GM19240 (cell line): ENCODE data around the gene PANK4.
"Not testable (repeated sequence)": the region's sequence is repeated elsewhere in the genome, so short reads cannot be mapped to it uniquely, and the experiment has no call there.

Experiments used
- DNase-seq: peaks from one replicate; pipeline ENCODE4 v3.0.0; 2011; ENCODE audit warnings: low spot score; ENCODE audit not compliant: insufficient read length

The PANK4 gene

DNA sequence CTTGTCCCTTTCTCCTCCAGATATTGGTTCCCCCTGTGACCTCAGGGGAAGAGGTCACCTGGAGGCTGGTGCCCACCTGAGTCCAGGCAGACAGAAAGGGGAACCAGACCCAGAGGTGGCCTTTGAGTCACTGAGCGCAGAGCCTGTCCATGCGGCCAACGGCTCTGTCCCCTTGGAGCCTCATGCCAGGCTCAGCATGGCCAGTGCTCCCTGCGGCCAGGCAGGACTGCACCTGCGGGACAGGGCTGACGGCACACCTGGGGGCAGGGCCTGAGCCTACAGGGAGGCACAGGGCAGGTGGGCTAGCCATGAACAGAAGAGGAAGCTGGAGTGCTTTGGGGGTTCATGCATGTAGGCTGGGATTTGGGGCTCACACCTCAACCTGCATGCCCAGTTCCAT lies 32.5 kb upstream of the PANK4 start:
- DNase-seq = no peak

DNA sequence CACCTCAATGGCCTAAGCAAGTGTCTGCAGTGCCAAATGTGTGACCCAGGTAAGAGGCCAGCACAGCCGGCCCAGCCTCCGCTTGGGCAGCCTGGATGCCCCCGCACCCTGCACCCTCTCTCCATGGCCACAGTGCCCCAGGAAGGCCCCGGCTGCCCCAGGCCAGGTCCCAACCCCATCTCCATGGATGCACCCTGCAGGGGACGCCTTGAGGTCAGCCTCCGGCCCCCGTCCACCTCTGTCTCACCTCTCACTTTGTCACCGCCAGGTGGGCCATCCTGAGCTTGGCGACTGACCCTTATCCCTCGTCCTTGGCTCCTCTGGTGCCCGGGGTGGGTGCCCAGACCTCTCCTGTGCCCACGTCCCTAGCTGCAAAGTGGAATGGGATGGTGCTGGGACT lies 32.0 kb upstream of the PANK4 start:
- no peak for DNase-seq

DNA sequence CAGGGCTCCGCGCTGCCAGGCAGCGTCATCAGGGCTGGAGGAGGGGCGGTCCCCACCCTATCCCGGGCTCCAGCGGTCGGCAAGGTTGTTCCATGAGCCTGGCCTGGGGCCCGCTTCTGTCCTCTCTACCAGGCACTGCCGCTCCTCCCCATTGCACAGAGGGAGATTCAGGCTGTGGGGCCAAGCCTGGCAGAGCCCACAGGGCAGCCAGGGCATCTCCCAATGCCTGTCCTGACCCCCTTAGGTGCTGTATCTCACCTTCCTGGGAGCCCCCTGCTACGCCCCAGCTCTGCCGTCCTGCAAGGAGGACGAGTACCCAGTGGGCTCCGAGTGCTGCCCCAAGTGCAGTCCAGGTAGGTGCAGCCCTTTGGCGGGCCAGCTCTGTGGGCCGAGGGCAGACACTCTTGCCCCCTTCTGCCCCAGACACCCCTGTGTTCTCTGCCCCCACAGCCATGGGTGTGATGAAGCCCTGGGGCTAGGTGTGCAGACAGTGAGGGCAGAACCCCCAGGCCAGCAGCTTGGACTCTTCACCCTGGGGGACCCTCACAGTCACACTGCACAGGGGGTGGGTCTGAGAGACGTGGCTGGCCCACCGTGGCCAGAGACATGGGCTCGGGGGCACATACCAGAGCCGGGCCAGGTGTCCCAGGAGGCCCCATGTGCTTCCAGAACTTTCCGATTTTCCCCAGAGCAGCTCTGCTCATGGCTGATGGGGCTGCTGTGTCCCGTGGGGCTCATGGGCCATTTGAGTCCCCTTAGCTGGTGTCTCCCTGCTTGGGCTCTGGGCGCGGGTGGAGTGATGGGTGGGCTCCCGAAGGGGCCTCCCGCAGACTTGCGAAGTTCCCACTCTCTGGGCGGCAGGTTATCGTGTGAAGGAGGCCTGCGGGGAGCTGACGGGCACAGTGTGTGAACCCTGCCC lies 31.3 kb upstream of the PANK4 start:
- no peak for DNase-seq

DNA sequence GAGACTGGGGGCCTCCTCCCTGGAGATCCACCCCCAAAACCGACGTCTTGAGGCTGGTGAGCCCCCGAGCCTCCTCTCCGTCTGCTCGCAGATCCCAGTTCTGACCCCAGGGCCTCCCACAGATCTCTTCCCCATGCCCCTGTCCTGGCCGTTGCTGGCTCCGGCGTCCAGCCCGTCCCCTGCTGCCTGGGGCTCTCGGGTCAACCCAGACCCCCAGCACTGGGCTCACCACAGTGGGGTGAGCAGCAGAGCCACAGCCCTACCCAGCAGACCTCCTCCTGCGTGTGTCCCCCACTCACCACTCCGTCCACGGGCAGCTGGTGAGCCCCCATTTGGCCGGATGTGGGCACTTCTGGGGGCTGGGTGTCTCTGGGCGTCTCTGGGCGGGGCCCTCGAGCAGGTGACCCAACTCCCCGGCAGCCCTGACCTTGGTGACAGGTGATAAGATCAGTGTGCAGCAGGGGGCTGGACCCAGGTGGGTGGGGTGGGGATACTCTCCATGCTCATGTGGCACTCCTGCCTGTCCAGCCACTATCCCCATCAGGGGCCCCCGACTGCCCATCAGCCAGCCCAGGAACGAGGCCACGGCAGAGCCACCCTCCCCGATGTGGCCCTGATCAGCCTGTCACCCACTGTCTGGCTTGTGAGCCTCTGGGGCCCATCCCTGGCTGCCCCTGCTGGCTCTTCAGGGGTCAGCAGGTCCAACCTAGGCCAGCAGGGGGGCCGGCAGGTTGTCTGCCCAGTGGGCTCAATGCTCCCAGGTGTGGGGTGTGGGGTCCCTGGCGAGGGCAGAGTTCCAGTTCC lies 30.5 kb upstream of the PANK4 start:
- DNase-seq = peak; percentile 59

GRCh38 chr1:2556277-2556677 lies 29.9 kb upstream of the PANK4 start, which contains the start of gene TNFRSF14:
Gene TNFRSF14 (plus strand): TSS chr1:2556371. CDS start chr1:2556665, 294 bp downstream.
- DNase-seq = peak; percentile 97

- peak; percentile 61 for DNase-seq
Observed at GRCh38 chr1:2555634-2556276, 29.4 kb upstream of the PANK4 start.

- DNase-seq = no peak
Observed at GRCh38 chr1:2554621-2555387, 28.4 kb upstream of the PANK4 start.

GRCh38 chr1:2553871-2554620 lies 27.6 kb upstream of the PANK4 start:
- DNase-seq = no peak

DNA sequence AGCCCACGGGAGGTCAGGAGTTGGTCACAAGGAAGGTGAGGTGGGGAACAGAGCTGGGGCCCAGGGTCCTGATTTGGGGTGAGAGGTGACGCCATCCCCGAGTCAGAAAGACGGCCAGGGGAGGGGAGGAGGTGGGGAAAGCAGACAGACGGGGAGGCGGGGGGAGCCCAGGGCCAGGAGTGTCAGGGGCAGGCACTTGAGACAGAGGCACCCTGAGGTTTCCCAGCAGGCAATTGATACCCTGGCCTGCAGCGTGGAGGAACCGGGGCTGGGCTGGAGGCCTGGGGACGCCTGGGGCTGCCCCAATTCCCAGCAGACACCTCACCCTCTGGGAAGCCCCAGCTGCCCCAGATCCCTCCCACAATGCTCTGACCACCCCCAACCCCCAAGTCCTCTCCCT lies 26.7 kb upstream of the PANK4 start:
- DNase-seq = not testable (repeated sequence)

DNA sequence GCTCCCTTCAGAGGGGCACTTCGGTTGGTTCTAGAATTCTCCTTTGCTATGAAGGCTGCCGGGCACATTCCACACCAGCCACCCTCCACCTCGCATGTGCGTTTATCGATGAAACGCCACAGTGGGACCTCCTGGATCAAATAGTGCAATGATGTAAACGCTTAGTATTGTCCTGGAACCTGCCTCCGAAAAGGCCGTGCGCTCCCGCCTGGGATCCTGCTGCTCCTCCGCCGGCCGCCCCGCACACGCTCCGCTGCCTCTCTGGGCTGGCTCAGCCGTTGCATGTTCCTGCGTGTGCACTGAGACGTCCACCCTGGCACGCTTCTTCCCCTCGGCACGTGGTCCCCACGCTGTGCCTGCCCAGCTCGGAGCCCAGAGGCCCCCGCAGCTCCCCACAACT lies 25.8 kb upstream of the PANK4 start:
- no peak for DNase-seq

DNA sequence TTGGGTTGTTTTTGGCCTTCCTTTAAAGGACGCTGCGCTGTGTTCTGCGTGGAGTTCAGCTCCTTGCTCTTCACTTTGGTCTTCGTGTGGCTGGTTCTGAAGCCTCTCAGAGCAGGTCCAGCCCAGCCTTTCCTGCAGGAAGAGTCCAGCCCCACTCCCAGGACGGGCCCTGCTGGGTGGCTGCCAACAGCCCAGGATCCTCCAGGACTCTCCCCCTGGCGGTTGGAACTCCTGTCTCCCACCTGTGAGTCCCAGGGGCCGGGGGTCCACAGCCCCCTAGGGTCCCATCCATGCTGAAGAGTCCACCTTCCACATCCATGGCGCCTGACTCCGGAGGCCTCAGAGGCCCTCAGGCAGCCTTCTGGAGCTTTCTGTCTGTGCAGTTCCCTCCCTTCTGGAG lies 25.1 kb upstream of the PANK4 start:
- not testable (repeated sequence) for DNase-seq

DNA sequence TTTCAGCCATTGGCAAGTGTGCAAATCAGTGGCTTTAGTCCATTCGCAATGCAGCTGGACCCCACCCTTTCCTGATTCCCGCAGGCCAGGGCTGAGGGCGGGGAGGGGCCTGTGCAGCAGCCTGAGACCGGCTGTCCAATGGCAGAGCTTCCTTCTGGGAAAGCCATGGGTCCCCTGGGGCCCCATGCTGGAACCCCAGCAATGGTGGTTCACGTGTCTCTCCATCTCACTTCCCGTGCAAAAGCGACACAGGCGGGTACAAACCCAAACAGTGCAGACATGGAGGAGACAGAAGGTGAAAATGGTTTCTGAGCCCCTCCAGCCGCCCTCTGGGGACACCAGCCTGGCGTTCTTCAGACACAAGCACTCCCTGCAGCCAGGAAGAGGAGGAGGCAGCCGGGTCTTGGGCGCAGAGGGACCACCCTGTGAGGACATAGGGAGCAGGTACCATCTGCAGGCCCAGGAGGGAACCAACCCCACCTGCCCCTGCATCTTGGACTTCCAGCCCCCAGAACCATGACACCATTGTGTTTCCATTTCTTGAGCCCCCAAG lies 24.0 kb upstream of the PANK4 start:
- DNase-seq = not testable (repeated sequence)

DNA sequence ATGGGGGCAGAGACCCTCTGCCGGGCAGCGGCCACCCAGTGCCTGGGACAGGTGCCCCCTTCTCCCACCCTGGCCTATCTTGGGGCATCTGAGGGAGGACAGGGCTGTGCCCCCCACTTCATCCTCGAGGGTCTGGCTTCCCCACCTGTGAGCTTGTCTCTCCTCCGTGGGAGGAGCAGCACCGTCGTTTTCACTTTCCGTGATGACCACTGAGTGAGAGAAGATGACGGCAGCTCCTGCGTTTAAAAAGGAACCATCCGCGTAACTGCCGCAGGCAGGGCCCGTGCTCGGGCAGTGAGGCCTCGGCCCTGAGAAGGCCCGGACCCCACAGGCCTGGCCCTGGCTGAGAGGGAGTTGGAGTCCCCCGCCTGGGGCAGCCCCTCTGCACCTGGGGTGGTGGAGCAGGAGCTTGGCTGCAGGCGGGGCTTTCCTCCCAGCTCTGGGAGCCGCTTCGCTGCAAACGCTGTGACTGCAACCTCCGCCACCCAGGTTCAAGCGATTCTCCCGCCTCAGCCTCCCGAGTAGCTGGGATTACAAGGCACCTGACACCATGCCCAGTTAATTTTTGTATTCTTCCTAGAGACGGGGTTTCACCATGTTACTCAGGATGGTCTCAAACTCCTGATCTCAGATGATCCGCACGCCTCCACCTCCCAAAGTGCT lies 23.1 kb upstream of the PANK4 start:
- DNase-seq = not testable (repeated sequence)

DNA sequence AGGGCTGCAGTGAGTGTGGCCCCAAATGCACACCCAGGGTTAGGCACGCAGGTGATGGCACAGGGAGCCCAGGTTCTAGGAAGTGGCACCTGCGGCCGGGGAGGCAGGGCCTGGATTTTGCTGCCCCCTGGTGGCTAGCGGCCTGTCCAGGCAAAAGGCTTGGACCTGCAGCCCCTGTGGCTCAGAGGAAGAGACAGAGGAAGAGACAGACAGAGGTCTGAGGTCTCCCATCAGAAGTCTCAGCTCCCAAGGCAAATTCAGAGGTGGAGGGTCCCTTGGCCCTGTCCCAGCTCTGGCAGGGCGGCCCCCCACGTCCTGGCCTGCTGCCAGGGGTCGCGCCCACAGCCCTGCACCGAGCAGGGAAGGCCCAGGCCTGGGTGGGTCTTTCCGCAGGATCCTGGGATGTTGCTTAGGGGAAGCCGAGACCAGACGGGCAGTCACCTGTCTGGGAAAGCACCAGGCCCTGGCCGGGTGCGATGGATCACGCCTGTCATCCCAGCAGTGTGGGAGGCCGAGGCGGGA lies 21.7 kb upstream of the PANK4 start:
- peak; percentile 75 for DNase-seq

DNA sequence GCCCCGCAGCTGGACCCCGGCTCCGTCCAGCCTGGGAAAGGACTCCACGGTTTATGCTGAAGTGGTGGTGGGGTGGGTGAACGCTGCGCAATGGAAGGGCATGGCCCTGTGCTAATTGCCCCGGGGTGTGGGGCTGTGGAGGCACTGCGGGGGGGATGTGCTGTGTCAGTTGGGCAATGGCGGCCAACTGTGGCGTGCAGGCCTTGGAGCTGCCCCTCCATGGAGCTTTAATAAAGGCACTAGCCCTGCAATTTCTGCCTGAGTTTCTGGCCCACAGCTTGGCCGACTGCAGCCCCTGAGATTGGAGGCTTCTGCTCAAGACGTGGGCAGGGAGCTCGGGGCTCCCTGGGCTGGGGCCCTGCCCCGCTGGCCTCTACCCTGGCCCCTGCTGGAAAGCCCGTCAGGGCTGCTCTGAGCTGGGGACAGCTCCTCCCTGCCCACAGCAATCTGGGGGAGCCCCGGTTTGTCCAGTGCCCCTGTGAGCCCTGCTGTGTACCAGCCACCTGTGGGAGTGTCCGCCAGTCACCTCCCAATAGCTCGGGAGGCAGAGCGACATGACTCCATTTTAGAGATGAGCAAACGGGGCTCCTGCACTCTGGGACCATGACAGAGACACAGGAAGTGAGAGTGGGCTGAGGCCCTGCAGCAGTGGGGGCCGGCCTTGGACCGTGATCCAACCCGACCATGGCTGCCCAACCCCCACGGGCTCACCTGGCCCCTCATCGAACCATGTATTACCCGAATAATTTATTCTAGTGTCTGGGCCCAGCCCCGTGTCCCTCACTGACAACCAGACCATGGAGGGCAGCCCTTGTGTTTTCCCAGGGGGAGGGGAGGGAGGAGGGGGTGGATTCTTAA lies 21.0 kb upstream of the PANK4 start:
- no peak for DNase-seq

- DNase-seq = peak; percentile 84
Observed at GRCh38 chr1:2546515-2547209, 20.3 kb upstream of the PANK4 start.

GRCh38 chr1:2545754-2546514 lies 19.5 kb upstream of the PANK4 start:
- peak; percentile 96 for DNase-seq
